Stimulated activated CD4-positive, alpha-beta T cell treated with anti-CD3 and anti-CD28 coated beads, Interleukin-2, amount 100 ng/mL, for 48 hours (primary cell): ENCODE results near the gene PCDHGC5.

Experiments used
- DNase-seq, 2 donors: peaks; one replicate each; pipeline ENCODE4 v3.0.0-alpha.2; 2020

Gene PCDHGC5

DNA sequence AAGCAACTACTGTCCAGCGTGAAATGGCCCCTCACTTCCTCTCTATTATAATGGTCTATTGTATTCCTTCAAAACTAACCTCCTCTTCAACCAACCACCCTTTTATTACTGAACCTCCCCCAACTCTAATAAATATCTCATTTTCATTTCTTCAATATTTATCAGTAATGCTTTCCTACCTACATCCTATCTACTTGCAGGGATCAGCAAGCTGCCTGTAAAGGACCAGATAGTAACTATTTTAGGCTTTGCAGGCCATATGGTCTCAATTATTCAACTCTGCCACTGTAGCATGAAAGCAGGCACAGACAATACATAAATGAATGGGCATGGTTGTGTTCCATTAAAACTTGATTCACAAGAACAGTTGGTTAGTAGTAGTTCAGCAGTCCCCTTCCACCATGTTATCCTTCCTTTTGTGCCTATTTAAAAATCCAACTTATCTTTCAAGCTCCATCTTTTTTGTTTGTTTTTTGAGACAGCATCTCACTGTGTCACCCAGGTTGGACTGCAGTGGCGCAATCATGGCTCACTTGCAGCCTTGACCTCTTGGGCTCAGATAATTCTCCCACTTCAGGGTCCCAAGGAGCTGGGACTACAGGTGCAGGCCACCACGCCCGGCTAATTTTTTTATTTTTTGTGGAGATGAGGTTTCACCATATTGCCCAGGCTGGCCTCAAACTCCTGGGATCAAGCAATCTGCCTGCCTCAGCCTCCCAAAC is 45.8 kb downstream of the PCDHGC5 start:
- DNase-seq = no peak
